HEK293 (cell line): ENCODE data around the gene F2RL3.
"Not testable (repeated sequence)": the region's sequence is repeated elsewhere in the genome, so short reads cannot be mapped to it uniquely, and the experiment has no call there.

Experiments used
- CTCF ChIA-PET: fragments of 350-600 bp; formaldehyde crosslinking; extraction: SDS; loops from one replicate; lab custom pipeline; 2021; ENCODE audit warnings: antibody characterized with exemption; lab: Yijun Ruan, JAX
- POLR2A ChIA-PET: fragments of 300-600 bp; formaldehyde crosslinking; extraction: SDS; loops from one replicate; lab custom pipeline; 2020; ENCODE audit warnings: antibody characterized with exemption, inconsistent platforms; lab: Yijun Ruan, JAX
- H3K27ac ChIP-seq: fragments of 200-500 bp; sonication (Bioruptor generic); 2 replicates; pipeline ENCODE4 v1.5.1; 2014; ENCODE audit warnings: low read depth, low read length, control low read depth, inconsistent platforms; ENCODE audit errors: extremely low read depth
- H3K36me3 ChIP-seq, 2 experiments: fragments of 200-500 bp in 1 of 2; sonication (Bioruptor generic) in 1 of 2; 1 replicate in 1 of 2; 2 replicates in 1 of 2; pipeline ENCODE4 v1.5.1; 2014 to 2017; ENCODE audit warnings: inconsistent platforms in 2 of 2, low read length in 2 of 2; ENCODE audit not compliant: control insufficient read depth in 2 of 2, insufficient read depth in 1 of 2
- H3K4me1 ChIP-seq: fragments of 200-500 bp; sonication (Bioruptor generic); 2 replicates; pipeline ENCODE4 v1.5.1; 2014; ENCODE audit warnings: mild to moderate bottlenecking, low read length, inconsistent platforms; ENCODE audit not compliant: control insufficient read depth, insufficient read depth
- H3K4me3 ChIP-seq: 2 replicates; pipeline ENCODE4 v1.5.1; 2011; ENCODE audit warnings: low read depth, mild to moderate bottlenecking, control low read depth, low read length, moderate library complexity
- H3K9me3 ChIP-seq: fragments of 200-500 bp; sonication (Bioruptor generic); 2 replicates; pipeline ENCODE4 v1.5.1; 2014; ENCODE audit warnings: low read depth, low read length, inconsistent platforms; ENCODE audit not compliant: control insufficient read depth, insufficient read depth
- BCL11A ChIP-seq: fragments of 450-650 bp; formaldehyde crosslinking; IDR thresholded peaks from 2 replicates; pipeline ENCODE4 v1.5.1; 2016; ENCODE audit warnings: low read depth, missing biosample characterization, missing genetic modification characterization
- MYNN ChIP-seq: fragments of 450-650 bp; formaldehyde crosslinking; IDR thresholded peaks from 2 replicates; pipeline ENCODE4 v1.5.1; 2016; ENCODE audit warnings: missing biosample characterization, missing genetic modification characterization, borderline replicate concordance
- ZBTB17 ChIP-seq: fragments of 450-650 bp; formaldehyde crosslinking; IDR thresholded peaks from 2 replicates; pipeline ENCODE4 v1.5.1; 2016; ENCODE audit warnings: missing biosample characterization, missing genetic modification characterization
- ZBTB26 ChIP-seq: fragments of 450-650 bp; formaldehyde crosslinking; optimal IDR thresholded peaks from 2 replicates; pipeline ENCODE3; 2016; ENCODE audit warnings: missing biosample characterization, mild to moderate bottlenecking, missing genetic modification characterization
- ZBTB49 ChIP-seq: fragments of 450-650 bp; formaldehyde crosslinking; IDR thresholded peaks from 2 replicates; pipeline ENCODE4 v1.5.1; 2016; ENCODE audit warnings: missing biosample characterization, missing genetic modification characterization, low read depth
- ZIC2 ChIP-seq: fragments of 450-650 bp; formaldehyde crosslinking; IDR thresholded peaks from 2 replicates; pipeline ENCODE4 v1.5.1; 2016; ENCODE audit warnings: missing biosample characterization, missing genetic modification characterization
- ZNF140 ChIP-seq: fragments of 450-650 bp; formaldehyde crosslinking; IDR thresholded peaks from 2 replicates; pipeline ENCODE4 v1.5.1; 2016; ENCODE audit warnings: missing biosample characterization, missing genetic modification characterization
- ZNF202 ChIP-seq: fragments of 450-650 bp; formaldehyde crosslinking; IDR thresholded peaks from 2 replicates; pipeline ENCODE4 v1.5.1; 2016; ENCODE audit warnings: missing biosample characterization, missing genetic modification characterization, borderline replicate concordance
- ZNF23 ChIP-seq: fragments of 450-650 bp; formaldehyde crosslinking; IDR thresholded peaks from 2 replicates; pipeline ENCODE4 v1.5.1; 2016; ENCODE audit warnings: missing biosample characterization, missing genetic modification characterization, borderline replicate concordance
- ZNF302 ChIP-seq: fragments of 450-650 bp; formaldehyde crosslinking; IDR thresholded peaks from 2 replicates; pipeline ENCODE4 v1.5.1; 2016; ENCODE audit warnings: missing biosample characterization, missing genetic modification characterization, low read depth
- ZNF416 ChIP-seq: fragments of 450-650 bp; formaldehyde crosslinking; IDR thresholded peaks from 2 replicates; pipeline ENCODE4 v1.5.1; 2016; ENCODE audit warnings: missing biosample characterization, missing genetic modification characterization
- ZNF473 ChIP-seq: fragments of 450-650 bp; formaldehyde crosslinking; IDR thresholded peaks from 2 replicates; pipeline ENCODE4 v1.5.1; 2017; ENCODE audit warnings: missing biosample characterization, missing genetic modification characterization
- ZNF624 ChIP-seq: fragments of 450-650 bp; formaldehyde crosslinking; IDR thresholded peaks from 2 replicates; pipeline ENCODE4 v1.5.1; 2017; ENCODE audit warnings: missing biosample characterization, missing genetic modification characterization
- ZNF645 ChIP-seq: fragments of 450-650 bp; formaldehyde crosslinking; IDR thresholded peaks from 2 replicates; pipeline ENCODE4; 2016; ENCODE audit warnings: missing biosample characterization, missing genetic modification characterization
- ZNF664 ChIP-seq: fragments of 450-650 bp; formaldehyde crosslinking; IDR thresholded peaks from 2 replicates; pipeline ENCODE4 v1.5.1; 2016; ENCODE audit warnings: missing biosample characterization, missing genetic modification characterization
- ZNF692 ChIP-seq: fragments of 450-650 bp; formaldehyde crosslinking; IDR thresholded peaks from 2 replicates; pipeline ENCODE4 v1.5.1; 2016; ENCODE audit warnings: missing biosample characterization, missing genetic modification characterization
- ZNF768 ChIP-seq: fragments of 450-650 bp; formaldehyde crosslinking; IDR thresholded peaks from 2 replicates; pipeline ENCODE4 v1.5.1; 2018; ENCODE audit warnings: missing biosample characterization, mild to moderate bottlenecking, missing genetic modification characterization
- ZSCAN23 ChIP-seq: fragments of 450-650 bp; formaldehyde crosslinking; IDR thresholded peaks from 2 replicates; pipeline ENCODE4 v1.5.1; 2016; ENCODE audit warnings: missing biosample characterization, missing genetic modification characterization
- ZSCAN4 ChIP-seq: fragments of 450-650 bp; formaldehyde crosslinking; IDR thresholded peaks from 2 replicates; pipeline ENCODE4 v1.5.1; 2017; ENCODE audit warnings: missing biosample characterization, missing genetic modification characterization

F2RL3 gene

GRCh38 chr19:16938211-16938610 is 49.4 kb downstream of the F2RL3 start:
- no peaks in the 10 kb centered on the region; the same call in 1 of the 2 replicates for H3K9me3 ChIP-seq
- H3K4me3 ChIP-seq = no peak overlapping the region
- TF ChIP-seq ZBTB17 (tag by site-specific recombination) = no peak
- no peak for TF ChIP-seq ZNF23 (tag by site-specific recombination)
- H3K27ac ChIP-seq = no peak overlapping the region
- POLR2A ChIA-PET = no interaction called here
- CTCF ChIA-PET = no interaction called here
- H3K4me1 ChIP-seq = no peaks in the 10 kb centered on the region
- no peaks in the 10 kb centered on the region for H3K36me3 ChIP-seq

GRCh38 chr19:16940063-16940462 is 51.3 kb downstream of the F2RL3 start:
- H3K9me3 ChIP-seq, H3K27ac ChIP-seq, H3K4me3 ChIP-seq, CTCF ChIA-PET, POLR2A ChIA-PET, H3K36me3 ChIP-seq, H3K4me1 ChIP-seq: not testable (repeated sequence)

- Histone ChIP-seq H3K4me1 (no peaks in the 10 kb centered on the region), H3K4me3 (no peak overlapping the region), H3K36me3 (no peaks in the 10 kb centered on the region), H3K27ac (no peak overlapping the region), H3K9me3 (no peaks in the 10 kb centered on the region)
- POLR2A ChIA-PET = no interaction called here
- TF ChIP-seq ZIC2 (no peak), ZNF473 (no peak), ZNF624 (tag by site-specific recombination) (no peak), ZNF302 (tag by site-specific recombination) (no peak), ZNF692 (tag by site-specific recombination) (no peak), ZNF664 (tag by site-specific recombination) (no peak), MYNN (no peak), ZNF202 (tag by site-specific recombination) (no peak), ZNF768 (tag by site-specific recombination) (no peak), ZNF416 (tag by site-specific recombination) (no peak), ZBTB49 (tag by site-specific recombination) (no peak), ZSCAN4 (tag by site-specific recombination) (no peak), BCL11A (tag by site-specific recombination) (no peak), ZSCAN23 (tag by site-specific recombination) (no peak), ZNF645 (tag by site-specific recombination) (no peak), ZNF140 (tag by site-specific recombination) (no peak), ZBTB26 (tag by site-specific recombination) (no peak)
- TF ChIP-seq, all 188 proteins: peak for 0
- CTCF ChIA-PET = no interaction called here
Measured at GRCh38 chr19:16940626-16941025, 51.8 kb downstream of the F2RL3 start.
